Sigmoid colon (tissue), 7 donors: Measurements from ENCODE around the gene MEF2D. TPM values are rescaled to one million over a fixed set of nuclear protein-coding genes. Genes with fewer than 3 reads are reported as not detected.

Experiments
- DNase-seq: peaks from one replicate; pipeline ENCODE4 v3.0.0-alpha.2; 2019
- H3K27ac ChIP-seq, 4 donors: fragments of 200-600 bp; sonication (generic); one replicate each; pipeline ENCODE4 v1.5.1; 2016 to 2019; ENCODE audit warnings: mild to moderate bottlenecking in 1 of 4
- H3K27me3 ChIP-seq, 3 donors: fragments of 200-600 bp; sonication (generic); one replicate each; pipeline ENCODE4 v1.5.1; 2019; ENCODE audit warnings: mild to moderate bottlenecking in 1 of 3
- H3K36me3 ChIP-seq, 4 donors: fragments of 200-600 bp; sonication (generic); one replicate each; pipeline ENCODE4 v1.5.1; 2016 to 2019
- H3K4me1 ChIP-seq, 4 donors: fragments of 200-600 bp; sonication (generic); one replicate each; pipeline ENCODE4 v1.5.1; 2017 to 2019
- H3K4me3 ChIP-seq, 4 donors: fragments of 200-600 bp; sonication (generic); one replicate each; pipeline ENCODE4 v1.5.1; 2017 to 2019; ENCODE audit warnings: mild to moderate bottlenecking in 2 of 4, moderate library complexity in 1 of 4
- H3K9me3 ChIP-seq, 4 donors: fragments of 200-600 bp in 3 of 4; sonication (generic) in 3 of 4; one replicate each; pipeline versions ENCODE4 v1.5.1 to v1.6.1; 2013 to 2019
- EP300 ChIP-seq, 4 donors: sonication (generic); formaldehyde crosslinking; IDR thresholded peaks; one replicate each; pipeline ENCODE4 v1.6.1; 2017; ENCODE audit warnings: antibody characterized with exemption in 4 of 4
- POLR2A ChIP-seq, 2 donors: fragments of 450-650 bp; IDR thresholded peaks; one replicate each; pipeline ENCODE4 v1.6.1; 2016; ENCODE audit warnings: antibody characterized with exemption in 2 of 2, mild to moderate bottlenecking in 2 of 2, moderate library complexity in 2 of 2
- POLR2AphosphoS5 ChIP-seq, 4 donors: sonication (generic); formaldehyde crosslinking; IDR thresholded peaks; one replicate each; pipeline ENCODE4 v1.6.1; 2017; ENCODE audit warnings: antibody characterized with exemption in 4 of 4
- WGBS, 2 donors: extraction: QIAGEN DNeasy Blood & Tissue Kit; methylation state at CpG; one replicate each; pipeline ENCODE4 v1.1.7; 2013; 5-methylcytosine and 5-hydroxymethylcytosine counted together
- intact Hi-C: fragments of 100-400 bp; cut with DNase I; formaldehyde crosslinking; loops from one replicate; pipeline ENCODE4 v1.15.1; 2023
- polyA plus RNA-seq, 3 donors: library from polyadenylated mRNA; stranded (reverse); fragments of 200-250 nt; gene quantifications; one replicate each; pipeline ENCODE4 v1.2.3, GENCODE V29; 2013
- total RNA-seq, 4 donors: library from RNA; depleted of rRNA; stranded (reverse); fragments of >200 nt; gene quantifications; one replicate each; pipeline ENCODE4 v1.1.0, GENCODE V29; 2016
- TF ChIP-seq, protein P1 (sequence below), 4 experiments: fragments of 450-650 bp in 3 of 4; fragments of 200-600 bp in 1 of 4; IDR thresholded peaks; one replicate each; pipeline ENCODE4 v1.5.1; 2016 to 2019; ENCODE audit warnings: antibody characterized with exemption in 4 of 4, mild to moderate bottlenecking in 3 of 4, moderate library complexity in 2 of 4
- donor health status: healthy with polysubstance abuse.
- donor health status: Bipolar disorder and iron deficiency.
- donor health status: healthy.

MEF2D gene
- total and polyA plus RNA-seq, 7 donors = 13.2 to 61.6 (median 39.8) TPM

- no peaks in the 10 kb centered on the region for H3K9me3 ChIP-seq
- no peak overlapping the region for H3K4me3 ChIP-seq
- H3K27me3 ChIP-seq = no peaks in the 10 kb centered on the region
- H3K27ac ChIP-seq = peak overlapping the region; percentile 89 to 98 (median 90)
- WGBS, 2 donors = 47 to 78% methylated on average over 34 of the region's 34 CpGs
- peaks cover 0 to 97% (median 94%) of the 10 kb centered on the region in 4 donors for H3K4me1 ChIP-seq
- intact Hi-C loops = loop anchor here (2.0 kb wide), 1 partner anchor 120 kb away; the partner anchor contains the start of gene GPATCH4
- peaks cover 48 to 76% (median 55%) of the 10 kb centered on the region in 4 donors for H3K36me3 ChIP-seq
- TF ChIP-seq, protein P1, sequence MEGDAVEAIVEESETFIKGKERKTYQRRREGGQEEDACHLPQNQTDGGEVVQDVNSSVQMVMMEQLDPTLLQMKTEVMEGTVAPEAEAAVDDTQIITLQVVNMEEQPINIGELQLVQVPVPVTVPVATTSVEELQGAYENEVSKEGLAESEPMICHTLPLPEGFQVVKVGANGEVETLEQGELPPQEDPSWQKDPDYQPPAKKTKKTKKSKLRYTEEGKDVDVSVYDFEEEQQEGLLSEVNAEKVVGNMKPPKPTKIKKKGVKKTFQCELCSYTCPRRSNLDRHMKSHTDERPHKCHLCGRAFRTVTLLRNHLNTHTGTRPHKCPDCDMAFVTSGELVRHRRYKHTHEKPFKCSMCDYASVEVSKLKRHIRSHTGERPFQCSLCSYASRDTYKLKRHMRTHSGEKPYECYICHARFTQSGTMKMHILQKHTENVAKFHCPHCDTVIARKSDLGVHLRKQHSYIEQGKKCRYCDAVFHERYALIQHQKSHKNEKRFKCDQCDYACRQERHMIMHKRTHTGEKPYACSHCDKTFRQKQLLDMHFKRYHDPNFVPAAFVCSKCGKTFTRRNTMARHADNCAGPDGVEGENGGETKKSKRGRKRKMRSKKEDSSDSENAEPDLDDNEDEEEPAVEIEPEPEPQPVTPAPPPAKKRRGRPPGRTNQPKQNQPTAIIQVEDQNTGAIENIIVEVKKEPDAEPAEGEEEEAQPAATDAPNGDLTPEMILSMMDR (IDR thresholded peaks at IDR 0.05) = peak; percentile 28 to 74 (median 58)
- no peak for TF ChIP-seq POLR2A (IDR thresholded peaks at IDR 0.05)
- peak in 3 of 4 donors; percentile 4 to 16 (median 13) for TF ChIP-seq POLR2AphosphoS5 (IDR thresholded peaks at IDR 0.05)
- TF ChIP-seq EP300 (IDR thresholded peaks at IDR 0.05) = no peak
- peak; percentile 88 for DNase-seq
Observed at GRCh38 chr1:156480411-156481192, 20.0 kb downstream of the MEF2D start.

DNA sequence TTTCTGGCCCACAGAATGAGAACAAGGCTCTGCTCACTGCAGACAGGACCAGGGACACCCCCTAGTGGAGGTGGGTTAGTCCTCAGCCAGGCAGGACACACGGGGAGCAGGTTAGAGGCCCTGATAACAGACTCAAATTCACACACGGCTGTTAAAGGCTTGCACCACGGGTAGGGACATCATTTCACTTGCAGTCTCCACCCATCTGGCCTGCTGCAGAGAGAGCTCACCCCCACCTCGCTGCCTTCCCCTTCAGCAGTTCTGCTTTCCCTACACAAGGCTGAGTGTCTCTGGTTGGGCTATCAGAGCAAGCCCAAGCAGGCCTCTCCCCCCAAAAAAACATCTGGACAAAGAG, 20.6 kb downstream of the MEF2D start:
- Histone ChIP-seq H3K4me1 (peaks cover 0 to 96% (median 94%) of the 10 kb centered on the region in 4 donors), H3K27ac (peak overlapping the region; percentile 89 to 98 (median 90)), H3K9me3 (no peaks in the 10 kb centered on the region), H3K36me3 (peaks cover 49 to 82% (median 56%) of the 10 kb centered on the region in 4 donors), H3K27me3 (no peaks in the 10 kb centered on the region), H3K4me3 (no peak overlapping the region)
- WGBS, 2 donors = 38 to 48% methylated on average over 4 of the region's 4 CpGs
- peak in 2 of 4 donors; percentile 5 to 46 for TF ChIP-seq POLR2AphosphoS5 (IDR thresholded peaks at IDR 0.05)
- no peak for TF ChIP-seq POLR2A (IDR thresholded peaks at IDR 0.05)
- TF ChIP-seq EP300 (IDR thresholded peaks at IDR 0.05) = no peak
- TF ChIP-seq, protein P1 (IDR thresholded peaks at IDR 0.05) = peak in 1 of 4 experiments; percentile 15
- DNase-seq = no peak
- intact Hi-C loops = loop anchor here (2.0 kb wide), 1 partner anchor 121 kb away; the partner anchor contains the start of gene GPATCH4

DNA sequence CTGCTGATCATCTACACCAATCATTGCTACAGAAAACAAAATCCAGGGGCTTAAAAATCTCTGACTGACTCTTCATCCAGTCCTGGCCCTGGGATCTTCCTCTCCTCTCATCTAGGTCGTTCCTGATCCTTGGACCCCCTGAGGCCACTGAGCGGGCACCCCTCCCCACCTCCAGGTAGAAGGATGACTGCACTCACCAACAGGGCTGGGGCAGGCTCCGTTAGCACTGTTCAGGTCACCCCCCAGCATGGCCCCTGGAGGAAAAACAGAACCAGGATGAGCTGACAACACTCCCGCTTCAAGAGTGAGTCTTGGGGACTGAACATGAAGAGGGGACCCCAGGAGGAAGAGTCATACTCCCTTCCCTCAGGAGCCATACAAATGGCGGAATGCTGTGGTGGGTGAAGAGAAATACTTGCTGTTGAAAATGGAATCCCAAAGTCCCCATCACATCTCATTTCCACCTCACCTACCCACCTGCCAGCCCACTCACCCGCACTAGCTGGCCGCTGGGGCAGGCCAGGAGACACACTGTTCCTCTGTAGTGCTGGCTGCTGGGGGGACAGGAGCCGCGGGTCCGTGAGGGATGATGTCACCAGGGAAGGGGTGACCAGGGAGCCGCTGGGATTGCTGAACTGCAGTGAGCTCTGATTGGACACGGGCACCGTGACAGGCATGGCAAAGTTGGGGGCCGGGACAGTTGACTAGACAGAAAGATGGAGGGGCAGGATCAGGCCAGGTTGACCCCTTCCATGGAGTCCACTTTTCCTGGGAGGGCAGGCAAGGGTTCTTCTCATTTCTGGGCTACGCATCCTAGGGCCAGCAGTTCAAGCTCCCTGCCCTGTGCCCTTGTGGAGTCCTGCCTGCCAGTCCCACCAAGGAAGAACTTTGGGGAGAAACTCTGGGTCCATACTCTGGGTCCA, 21.2 kb downstream of the MEF2D start:
- peak; percentile 66 for DNase-seq
- peaks cover 0 to 96% (median 92%) of the 10 kb centered on the region in 4 donors for H3K4me1 ChIP-seq
- H3K27ac ChIP-seq = peak overlapping the region; percentile 89 to 98 (median 90)
- intact Hi-C loops = loop anchor here (2.0 to 5.0 kb wide), 2 partner anchors 33 to 121 kb away; partner anchors contain the start of gene GPATCH4
- 93 to 94% methylated on average over 15 of the region's 15 CpGs for WGBS, 2 donors
- H3K9me3 ChIP-seq = no peaks in the 10 kb centered on the region
- TF ChIP-seq POLR2A (IDR thresholded peaks at IDR 0.05) (no peak), POLR2AphosphoS5 (IDR thresholded peaks at IDR 0.05) (peak in 1 of 4 donors; percentile 38)
- TF ChIP-seq, protein P1 (IDR thresholded peaks at IDR 0.05) = no peak
- H3K36me3 ChIP-seq = peaks cover 56 to 88% (median 62%) of the 10 kb centered on the region in 4 donors
- no peaks in the 10 kb centered on the region for H3K27me3 ChIP-seq
- H3K4me3 ChIP-seq = no peak overlapping the region

GRCh38 chr1:156478250-156478627, 22.3 kb downstream of the MEF2D start:
- H3K9me3 ChIP-seq = no peaks in the 10 kb centered on the region
- no peaks in the 10 kb centered on the region for H3K27me3 ChIP-seq
- H3K36me3 ChIP-seq = peaks cover 65 to 97% (median 73%) of the 10 kb centered on the region in 4 donors
- TF ChIP-seq POLR2A (IDR thresholded peaks at IDR 0.05) (no peak), EP300 (IDR thresholded peaks at IDR 0.05) (no peak), POLR2AphosphoS5 (IDR thresholded peaks at IDR 0.05) (no peak)
- TF ChIP-seq, protein P1 (IDR thresholded peaks at IDR 0.05) = no peak
- intact Hi-C loops = loop anchor here (5.0 kb wide), 1 partner anchor 34 kb away; no protein-coding TSS in a partner anchor
- peaks cover 0 to 88% (median 82%) of the 10 kb centered on the region in 4 donors for H3K4me1 ChIP-seq
- 95% methylated on average over 8 of the region's 8 CpGs for WGBS, 2 donors
- no peak overlapping the region for H3K4me3 ChIP-seq
- no peak for DNase-seq
- peak overlapping the region; percentile 89 to 98 (median 90) for H3K27ac ChIP-seq
